ENCODE results near the gene CLSTN1. TPM values are rescaled to one million over a fixed set of nuclear protein-coding genes. Genes with fewer than 3 reads are reported as not detected.

CLSTN1 gene
- total and polyA plus RNA-seq, 2 of the 8 experiments (the other 6 are each of a cell fraction or from before 2014, with no cell fraction given) = 34.2 to 97.4 TPM

DNA sequence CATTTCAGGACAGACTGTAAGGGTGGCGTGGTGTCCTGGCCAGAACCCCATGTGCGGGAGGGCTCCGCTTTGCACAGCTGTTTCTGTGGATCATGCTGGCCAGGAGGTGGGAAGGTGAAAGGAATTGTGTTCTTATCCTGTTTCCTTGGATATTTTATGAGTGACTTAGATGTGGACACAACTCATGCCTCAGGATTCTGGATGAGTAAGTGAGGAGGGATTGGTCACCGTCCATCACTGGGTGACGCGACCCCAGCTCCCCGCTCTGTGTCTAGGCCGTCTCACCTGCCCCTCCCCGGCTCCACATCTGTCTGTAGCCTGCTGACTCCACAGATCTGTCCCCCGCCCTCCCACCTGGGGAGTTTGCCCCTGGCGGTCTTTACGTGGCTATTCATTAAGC, 123.4 kb downstream of the CLSTN1 start:
- no peaks in the 10 kb centered on the region for H4K20me1 ChIP-seq (replicated peaks in 1 of 2; ENCODE audit: control insufficient read depth in 1 of 2, insufficient read depth in 2 of 2, low read length in 2 of 2)
- 87% methylated on average over 12 of the region's 12 CpGs; no CpG with 5 or more reads in 1 of the 2 experiments for WGBS, 2 experiments (ENCODE audit: extremely low coverage in 1 of 2, insufficient coverage in 1 of 2, insufficient read length in 1 of 2, insufficient replicate concordance in 2 of 2, low coverage in 1 of 2, low lambda C conversion rate in 2 of 2, missing lambda C conversion rate in 1 of 2)
- H3K9me3 ChIP-seq (ENCODE audit: insufficient read depth in 2 of 2, low read depth in 1 of 2, low read length in 1 of 2) = no peaks in the 10 kb centered on the region
- H2BK20ac ChIP-seq (ENCODE audit: low read length) = no peak overlapping the region
- ChIA-PET CTCF (ENCODE audit: partially characterized antibody) (interaction anchor here (0.6 to 5.3 kb wide), 4 partner anchors 8 to 25 kb away, joined by 3 to 54 read pairs (median 3); no protein-coding TSS in a partner anchor), POLR2A (ENCODE audit: partially characterized antibody) (interaction anchor here (0.6 to 1.3 kb wide), 2 partner anchors 13 to 110 kb away, joined by 3 to 4 read pairs; no protein-coding TSS in a partner anchor)
- 0 out of 2 replicates have a peak overlapping the region, but pooled peaks have one; percentile 4 for H2BK12ac ChIP-seq (ENCODE audit: low read depth, low read length)
- DNase-seq (ENCODE audit: low read depth in 1 of 2, low spot score in 2 of 2) = no peak
- H2BK120ac ChIP-seq (replicated peaks; ENCODE audit: low read depth, low read length) = no peak overlapping the region
- H3K79me1 ChIP-seq (ENCODE audit: low read depth, low read length) = no peaks in the 10 kb centered on the region; the same call in 1 of the 2 replicates
- no peak overlapping the region for H3K56ac ChIP-seq (replicated peaks; ENCODE audit: insufficient read length, low read depth, low read length)
- H3K4me1 ChIP-seq (replicated peaks in 1 of 4; ENCODE audit: control insufficient read depth in 3 of 4, insufficient read depth in 4 of 4, low read length in 3 of 4) = peaks cover 0 to 2% (median 0%) of the 10 kb centered on the region in 4 experiments; a peak in 1 of 7 replicates
- no peak overlapping the region for H4K91ac ChIP-seq (replicated peaks; ENCODE audit: insufficient read length, low read length)
- no peak overlapping the region for H3K4me3 ChIP-seq (ENCODE audit: extremely low read depth in 1 of 4, insufficient read depth in 2 of 4, low read depth in 3 of 4, low read length in 4 of 4)
- H2BK5ac ChIP-seq (ENCODE audit: low read depth, low read length) = no peak overlapping the region
- H3K27me3 ChIP-seq (replicated peaks in 1 of 4; ENCODE audit: control insufficient read depth in 3 of 4, extremely low read depth in 1 of 4, insufficient read depth in 3 of 4, low read length in 3 of 4) = no peaks in the 10 kb centered on the region
- FAIRE-seq = no peak
- TF ChIP-seq JUND (IDR thresholded peaks at IDR 0.05; ENCODE audit: low read length) (no peak), MAFK (IDR thresholded peaks at IDR 0.05; ENCODE audit: low read depth, low read length) (no peak), FOSL1 (IDR thresholded peaks at IDR 0.05; ENCODE audit: insufficient read depth, low read depth, low read length) (no peak), EGR1 (IDR thresholded peaks at IDR 0.05; ENCODE audit: borderline replicate concordance, low read depth, low read length) (no peak), KDM4A (IDR thresholded peaks at IDR 0.05; ENCODE audit: low read depth, low read length, severe bottlenecking) (no peak)
- TF ChIP-seq, protein P1, sequence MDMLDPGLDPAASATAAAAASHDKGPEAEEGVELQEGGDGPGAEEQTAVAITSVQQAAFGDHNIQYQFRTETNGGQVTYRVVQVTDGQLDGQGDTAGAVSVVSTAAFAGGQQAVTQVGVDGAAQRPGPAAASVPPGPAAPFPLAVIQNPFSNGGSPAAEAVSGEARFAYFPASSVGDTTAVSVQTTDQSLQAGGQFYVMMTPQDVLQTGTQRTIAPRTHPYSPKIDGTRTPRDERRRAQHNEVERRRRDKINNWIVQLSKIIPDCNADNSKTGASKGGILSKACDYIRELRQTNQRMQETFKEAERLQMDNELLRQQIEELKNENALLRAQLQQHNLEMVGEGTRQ (IDR thresholded peaks at IDR 0.05; ENCODE audit: low read length) = no peak
- H3K4ac ChIP-seq (replicated peaks; ENCODE audit: insufficient read length, low read depth, low read length) = no peak overlapping the region
- no peaks in the 10 kb centered on the region for H3K36me3 ChIP-seq (ENCODE audit: control insufficient read depth in 2 of 4, insufficient read depth in 4 of 4, low read length in 3 of 4)
- no peak overlapping the region for H2BK15ac ChIP-seq (ENCODE audit: low read length)
- H3K14ac ChIP-seq (ENCODE audit: insufficient read length) = no peak overlapping the region
- H3K9ac ChIP-seq (replicated peaks in 1 of 4; ENCODE audit: extremely low read depth in 1 of 4, low read depth in 3 of 4, low read length in 3 of 4) = no peak overlapping the region
- H3K23me2 ChIP-seq (ENCODE audit: low read depth, low read length) = no peaks in the 10 kb centered on the region
- H3K27ac ChIP-seq (ENCODE audit: low read depth, low read length) = no peak overlapping the region
- H3K23ac ChIP-seq (ENCODE audit: insufficient read length) = no peak overlapping the region
- H3K18ac ChIP-seq (ENCODE audit: extremely low read depth, low read length) = no peak overlapping the region
- H4K8ac ChIP-seq (ENCODE audit: extremely low read depth, insufficient read depth, low read length) = no peak overlapping the region
- H4K5ac ChIP-seq (ENCODE audit: insufficient read length, low read depth, low read length) = no peak overlapping the region
- no peak overlapping the region for H2AFZ ChIP-seq (ENCODE audit: low read length)
- H3K79me2 ChIP-seq (ENCODE audit: control insufficient read depth in 1 of 2, insufficient read depth in 2 of 2, low read length in 2 of 2) = no peaks in the 10 kb centered on the region; a peak in 1 of 4 replicates
- no peak overlapping the region; a peak in 1 of 4 replicates for H3K4me2 ChIP-seq (ENCODE audit: insufficient read depth in 1 of 2, low read depth in 2 of 2, low read length in 2 of 2)
- H2AK5ac ChIP-seq (ENCODE audit: low read depth, low read length) = no peak overlapping the region

Data from H1 (cell line).